Spleen (tissue), 11 donors: Measurements from ENCODE around the gene LRRTM4. TPM values are rescaled to one million over a fixed set of nuclear protein-coding genes. Genes with fewer than 3 reads are reported as not detected.

Experiments
- DNase-seq: peaks from one replicate; pipeline ENCODE4 v3.0.0-alpha.2; 2020
- H3K27ac ChIP-seq, 8 donors: fragments of 200-600 bp; sonication (generic) in 7 of 8; 1 replicate in 4 of 8; 2 replicates in 4 of 8; pipeline versions ENCODE4 v1.5.0 to v1.8.0; 2016 to 2021; ENCODE audit warnings: inconsistent platforms in 4 of 8, mild to moderate bottlenecking in 4 of 8, moderate library complexity in 1 of 8
- H3K27me3 ChIP-seq, 7 donors: fragments of 200-600 bp; sonication (generic) in 6 of 7; replicated peaks in 1 of 7; 1 replicate in 4 of 7; 2 replicates in 3 of 7; pipeline versions ENCODE4 v1.5.0 to v1.8.0; 2016 to 2021; ENCODE audit warnings: inconsistent platforms in 3 of 7, mild to moderate bottlenecking in 1 of 7
- H3K36me3 ChIP-seq, 6 donors: fragments of 200-600 bp; sonication (generic) in 5 of 6; 1 replicate in 4 of 6; 2 replicates in 2 of 6; pipeline versions ENCODE4 v1.5.0 to v1.8.0; 2016 to 2021; ENCODE audit warnings: inconsistent platforms in 2 of 6
- H3K4me1 ChIP-seq, 6 donors: fragments of 200-600 bp; sonication (generic) in 5 of 6; 1 replicate in 3 of 6; 2 replicates in 3 of 6; pipeline versions ENCODE4 v1.5.0 to v1.8.0; 2016 to 2021; ENCODE audit warnings: inconsistent platforms in 3 of 6
- H3K4me3 ChIP-seq, 8 donors: fragments of 200-600 bp; sonication (generic) in 7 of 8; 1 replicate in 4 of 8; 2 replicates in 4 of 8; pipeline versions ENCODE4 v1.5.0 to v1.8.0; 2016 to 2021; ENCODE audit warnings: inconsistent platforms in 4 of 8, mild to moderate bottlenecking in 4 of 8, moderate library complexity in 2 of 8
- H3K9me3 ChIP-seq, 8 donors: fragments of 200-600 bp; sonication (generic) in 7 of 8; 1 replicate in 4 of 8; 2 replicates in 4 of 8; pipeline versions ENCODE4 v1.5.0 to v1.8.0; 2016 to 2021; ENCODE audit warnings: inconsistent platforms in 4 of 8
- CTCF ChIP-seq, 11 experiments: fragments of 200-600 bp in 7 of 11; fragments of 450-650 bp in 4 of 11; sonication (generic) in 4 of 11; IDR thresholded peaks in 8 of 11; conservative IDR thresholded peaks in 3 of 11; 1 replicate in 7 of 11; 2 replicates in 4 of 11; pipeline versions ENCODE4 v1.4.0 to v1.8.0; 2016 to 2021; ENCODE audit warnings: antibody characterized with exemption in 11 of 11, inconsistent platforms in 4 of 11, mild to moderate bottlenecking in 1 of 11
- POLR2A ChIP-seq, 3 donors: fragments of 450-650 bp; IDR thresholded peaks; one replicate each; pipeline ENCODE4 v1.5.1; 2017; ENCODE audit warnings: antibody characterized with exemption in 3 of 3, mild to moderate bottlenecking in 1 of 3
- POLR2AphosphoS5 ChIP-seq, 3 donors: sonication (generic); formaldehyde crosslinking; IDR thresholded peaks; one replicate each; pipeline ENCODE4 v1.5.1; 2017; ENCODE audit warnings: antibody characterized with exemption in 3 of 3
- WGBS, 5 donors: extraction: QIAGEN DNeasy Blood & Tissue Kit in 3 of 5; methylation state at CpG; one replicate each; pipeline versions ENCODE4 v1.1.5 to v1.1.7; 2013 to 2018; 5-methylcytosine and 5-hydroxymethylcytosine counted together
- intact Hi-C: fragments of 100-400 bp; cut with DNase I; formaldehyde crosslinking; loops from one replicate; pipeline ENCODE4 v1.15.0; 2023; ENCODE audit warnings: low total_unique reads
- polyA plus RNA-seq, 3 donors: library from polyadenylated mRNA; stranded (reverse); fragments of 200-250 nt; gene quantifications; one replicate each; pipeline ENCODE4 v1.2.1, GENCODE V29; 2013
- total RNA-seq, 7 donors: library from RNA; depleted of rRNA in 3 of 7; stranded (reverse); fragments of >200 nt in 3 of 7; fragmentation: NEBNext Ultra II Directional in 4 of 7; extraction: Animal tissue kit (Norgen Biotek cat#: 25700) in 4 of 7; gene quantifications; one replicate each; pipeline versions ENCODE4 v1.1.0 to v1.2.1, GENCODE V29; 2016 to 2021
- donor health status: healthy with polysubstance abuse.
- donor health status: DM: no; HTN: no; CAD: no; lungs with moderate emphysema.
- donor health status: DM: no; HTN: no; CAD: no.
- donor health status: Bipolar disorder and iron deficiency.
- donor health status: healthy.
- donor health status: DM: no; HTN: no; CAD: no.
- donor health status: DM: yes; HTN: yes; CAD: no.

LRRTM4 gene
- total and polyA plus RNA-seq, 10 donors, result 0.03 to 0.33 (median 0.14) TPM; not detected in 5

GRCh38 chr2:77443076-77443475 is 79.1 kb downstream of the LRRTM4 start:
- peaks cover 0 to 6% (median 0%) of the 10 kb centered on the region in 8 donors for H3K9me3 ChIP-seq
- WGBS, 5 donors, result 77 to 89% (median 79%) methylated on average over 5 of the region's 5 CpGs
- intact Hi-C loops, result no loop called here
- H3K27ac ChIP-seq, result no peak overlapping the region
- TF ChIP-seq POLR2AphosphoS5 (IDR thresholded peaks at IDR 0.05) (no peak), POLR2A (IDR thresholded peaks at IDR 0.05) (no peak)
- DNase-seq, result no peak
- no peak overlapping the region for H3K4me3 ChIP-seq
- H3K27me3 ChIP-seq, result no peaks in the 10 kb centered on the region
- H3K4me1 ChIP-seq, result no peaks in the 10 kb centered on the region
- H3K36me3 ChIP-seq, result no peaks in the 10 kb centered on the region

GRCh38 chr2:77434880-77435279 is 87.3 kb downstream of the LRRTM4 start:
- Histone ChIP-seq H3K27ac (no peak overlapping the region), H3K9me3 (peaks cover 0 to 4% (median 0%) of the 10 kb centered on the region in 8 donors), H3K4me1 (no peaks in the 10 kb centered on the region), H3K4me3 (no peak overlapping the region), H3K36me3 (no peaks in the 10 kb centered on the region), H3K27me3 (no peaks in the 10 kb centered on the region)
- TF ChIP-seq CTCF (IDR thresholded peaks at IDR 0.05 in 8 of 11, conservative IDR thresholded peaks at IDR 0.05 in 3 of 11), result no peak
- no peak for TF ChIP-seq POLR2A (IDR thresholded peaks at IDR 0.05)
- TF ChIP-seq POLR2AphosphoS5 (IDR thresholded peaks at IDR 0.05), result no peak
- intact Hi-C loops, result no loop called here
- no peak for DNase-seq

GRCh38 chr2:77428946-77429345 is 93.2 kb downstream of the LRRTM4 start:
- TF ChIP-seq POLR2A (IDR thresholded peaks at IDR 0.05), result no peak
- TF ChIP-seq POLR2AphosphoS5 (IDR thresholded peaks at IDR 0.05), result no peak
- intact Hi-C loops, result no loop called here
- Histone ChIP-seq H3K4me3 (no peak overlapping the region), H3K27me3 (no peaks in the 10 kb centered on the region), H3K9me3 (peaks cover 0 to 10% (median 0%) of the 10 kb centered on the region in 8 donors), H3K27ac (no peak overlapping the region), H3K4me1 (no peaks in the 10 kb centered on the region), H3K36me3 (no peaks in the 10 kb centered on the region)
- no peak for DNase-seq
- 62 to 87% (median 78%) methylated on average over 4 of the region's 4 CpGs for WGBS, 5 donors

GRCh38 chr2:77421971-77422370 is 100.2 kb downstream of the LRRTM4 start:
- Histone ChIP-seq H3K27me3 (no peaks in the 10 kb centered on the region), H3K27ac (no peak overlapping the region), H3K4me1 (no peaks in the 10 kb centered on the region), H3K9me3 (peaks cover 0 to 3% (median 0%) of the 10 kb centered on the region in 8 donors), H3K36me3 (no peaks in the 10 kb centered on the region), H3K4me3 (no peak overlapping the region)
- TF ChIP-seq POLR2A (IDR thresholded peaks at IDR 0.05), result no peak
- intact Hi-C loops, result no loop called here
- 92 to 98% (median 94%) methylated on average over 4 of the region's 4 CpGs for WGBS, 5 donors
- no peak for DNase-seq

- WGBS, 5 donors, result 44 to 69% (median 61%) methylated on average over 1 of the region's 1 CpG
These were observed 103.6 kb downstream of the LRRTM4 start for GRCh38 chr2:77418537-77418936.

More at GRCh38 chr2:77418537-77418936, 103.6 kb downstream of the LRRTM4 start:
- no peak for DNase-seq
- no peaks in the 10 kb centered on the region for H3K9me3 ChIP-seq
- intact Hi-C loops, result no loop called here
- H3K4me3 ChIP-seq, result no peak overlapping the region
- H3K4me1 ChIP-seq, result no peaks in the 10 kb centered on the region
- H3K27me3 ChIP-seq, result no peaks in the 10 kb centered on the region
- H3K36me3 ChIP-seq, result no peaks in the 10 kb centered on the region
- no peak overlapping the region for H3K27ac ChIP-seq
- TF ChIP-seq CTCF (IDR thresholded peaks at IDR 0.05 in 8 of 11, conservative IDR thresholded peaks at IDR 0.05 in 3 of 11), result no peak
- TF ChIP-seq POLR2A (IDR thresholded peaks at IDR 0.05), result no peak
- TF ChIP-seq POLR2AphosphoS5 (IDR thresholded peaks at IDR 0.05), result no peak
